RWPE1 (cell line): ENCODE measurements around the gene ISG20L2.

ENCODE experiments used
- CTCF ChIA-PET: fragments of 350-600 bp; sonication (Branson Sonifier 250); formaldehyde crosslinking; extraction: SDS; loops from one replicate; lab custom pipeline; 2021; lab: Yijun Ruan, JAX
- POLR2A ChIA-PET: fragments of 400-600 bp; formaldehyde crosslinking; extraction: SDS; loops from one replicate; lab custom pipeline; 2020; ENCODE audit warnings: antibody characterized with exemption; ENCODE audit not compliant: low non-redundant PET; lab: Yijun Ruan, JAX
- DNase-seq: peaks from one replicate; pipeline ENCODE4 v3.0.0; 2012; ENCODE audit warnings: low spot score
- H3K27ac ChIP-seq: fragments of 450-650 bp; 2 replicates; pipeline ENCODE4 v1.5.1; 2017
- CTCF ChIP-seq: fragments of 450-650 bp; conservative IDR thresholded peaks from 2 replicates; pipeline ENCODE4 v1.5.1; 2017; ENCODE audit warnings: low read depth, mild to moderate bottlenecking

The ISG20L2 gene

DNA sequence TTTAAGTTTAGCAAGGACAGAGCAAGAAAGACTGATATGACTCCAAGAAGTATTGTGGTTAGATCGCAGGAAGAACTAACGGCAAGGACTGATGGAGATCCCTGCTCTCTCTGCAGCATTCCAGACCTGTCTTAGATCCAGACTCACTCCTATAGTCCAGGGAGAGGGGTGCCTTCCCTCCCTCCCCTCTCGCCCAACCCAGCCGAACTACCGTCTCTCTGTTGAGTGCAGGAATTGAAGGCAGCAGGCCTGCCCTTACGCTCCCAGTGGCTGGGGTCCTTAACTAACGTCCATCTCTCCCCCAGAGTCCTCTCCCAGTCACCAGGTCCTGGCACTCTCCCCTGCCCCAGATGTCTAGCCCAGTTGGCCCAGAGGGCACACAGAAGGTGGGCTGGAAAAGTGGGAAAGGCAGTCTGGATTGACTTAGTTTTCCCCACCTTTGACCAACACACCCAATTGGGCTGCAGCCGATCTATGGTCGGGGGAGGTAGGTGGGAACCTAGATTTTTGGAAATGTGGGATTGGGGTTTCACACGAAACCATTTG lies 24.3 kb downstream of the ISG20L2 start:
- TF ChIP-seq CTCF, result no peak
- H3K27ac ChIP-seq, result peak overlapping the region; percentile 95
- POLR2A ChIA-PET, result interaction anchor here (1.5 kb wide), 1 partner anchor 12 kb away, joined by 5 read pairs; no protein-coding TSS in a partner anchor
- no peak for DNase-seq
- CTCF ChIA-PET, result interaction anchor here (1.1 to 17.0 kb wide), 2 partner anchors 14 kb away, joined by 5 to 225 read pairs; no protein-coding TSS in a partner anchor

- DNase-seq, result no peak
- ChIA-PET POLR2A (no interaction called here), CTCF (interaction anchor here (17.0 kb wide), 1 partner anchor 13 kb away, joined by 225 read pairs; no protein-coding TSS in a partner anchor)
- no peak for TF ChIP-seq CTCF
- peak overlapping the region; percentile 95 for H3K27ac ChIP-seq
Observed at GRCh38 chr1:156703741-156704140, 24.8 kb downstream of the ISG20L2 start.

DNA sequence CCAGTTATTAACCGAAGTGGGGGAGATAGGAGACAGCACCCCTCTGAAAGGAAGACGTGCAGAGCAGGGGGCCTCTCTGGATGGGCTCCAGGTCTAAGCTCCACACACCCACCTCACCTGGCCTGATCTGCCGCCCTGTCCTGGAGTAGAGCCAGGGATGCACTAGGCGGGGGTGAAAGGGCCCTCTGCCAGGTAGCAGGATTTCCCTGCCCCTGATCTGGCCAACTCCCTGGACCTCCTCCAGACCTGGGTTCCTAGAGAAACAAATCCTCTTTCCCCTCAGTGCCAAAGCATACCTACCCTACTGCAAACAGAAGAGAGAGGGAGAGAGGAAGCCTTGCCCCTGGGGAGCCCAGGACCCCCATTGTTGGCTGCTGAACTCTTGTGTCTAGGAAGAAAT lies 25.2 kb downstream of the ISG20L2 start:
- ChIA-PET POLR2A (no interaction called here), CTCF (interaction anchor here (17.0 kb wide), 1 partner anchor 13 kb away, joined by 225 read pairs; no protein-coding TSS in a partner anchor)
- no peak for DNase-seq
- no peak for TF ChIP-seq CTCF
- peak overlapping the region; percentile 95 for H3K27ac ChIP-seq

GRCh38 chr1:156700736-156701531 lies 27.6 kb downstream of the ISG20L2 start:
- CTCF ChIA-PET, result interaction anchor here (0.9 to 17.0 kb wide), 3 partner anchors 10 to 25 kb away, joined by 4 to 225 read pairs (median 15); no protein-coding TSS in a partner anchor
- DNase-seq, result no peak
- POLR2A ChIA-PET, result no interaction called here
- no peak for TF ChIP-seq CTCF
- H3K27ac ChIP-seq, result peak overlapping the region; percentile 47

DNA sequence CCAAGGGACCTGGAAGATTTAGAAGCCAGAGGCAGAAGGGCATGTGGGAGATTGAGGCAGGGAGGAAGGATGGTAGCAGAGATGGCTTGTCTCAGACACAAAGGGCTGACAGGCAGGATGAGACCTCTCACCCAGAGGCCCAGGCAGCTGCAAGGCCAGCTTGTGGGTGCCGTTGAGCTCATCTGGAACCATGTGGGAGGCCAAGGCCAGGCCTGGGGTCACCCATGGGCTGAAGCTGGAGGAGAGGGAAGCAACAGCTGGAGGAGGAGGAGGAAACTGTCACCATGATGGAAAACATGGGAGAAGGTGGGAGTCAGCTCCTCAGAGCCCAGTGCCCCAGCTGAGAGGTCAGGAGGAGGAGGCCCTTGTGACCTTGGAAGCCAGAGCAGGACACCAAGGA lies 29.6 kb downstream of the ISG20L2 start:
- CTCF ChIA-PET, result interaction anchor here (0.7 to 1.0 kb wide), 2 partner anchors 9 to 27 kb away, joined by 3 read pairs; no protein-coding TSS in a partner anchor
- TF ChIP-seq CTCF, result no peak
- POLR2A ChIA-PET, result no interaction called here
- DNase-seq, result no peak
- peak overlapping the region; percentile 18; the same call in 1 of the 2 replicates for H3K27ac ChIP-seq

DNA sequence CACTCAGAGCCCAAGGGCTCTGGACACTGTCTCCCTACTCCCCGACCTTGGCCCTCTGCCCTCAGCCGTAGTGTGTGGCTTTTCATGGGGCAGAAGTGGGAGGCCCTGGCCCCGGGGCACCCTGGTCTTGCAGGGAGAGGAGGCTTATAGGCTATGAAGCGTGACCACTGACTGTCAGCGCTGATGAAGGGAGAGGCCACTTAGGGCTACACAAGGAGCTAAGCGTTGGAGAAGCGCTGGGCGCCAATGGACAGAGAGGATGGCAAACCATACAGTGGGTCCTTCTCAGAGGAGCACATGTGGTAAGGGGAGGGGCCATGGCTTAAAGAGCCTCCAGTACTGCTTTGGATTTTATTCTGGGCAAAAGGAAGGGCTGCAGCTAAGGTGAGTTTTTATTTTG lies 31.1 kb downstream of the ISG20L2 start:
- CTCF ChIA-PET, result no interaction called here
- POLR2A ChIA-PET, result no interaction called here
- no peak for TF ChIP-seq CTCF
- H3K27ac ChIP-seq, result peak overlapping the region; percentile 30; the same call in 1 of the 2 replicates
- DNase-seq, result no peak
